K562 (cell line): ENCODE data around the gene CDKN2AIPNL.

Source experiments
- EP300 ChIP-seq: IDR thresholded peaks from 2 replicates; pipeline ENCODE4 v1.6.1; 2012; ENCODE audit warnings: low read length, improper control_type of control experiment
- FOS ChIP-seq: IDR thresholded peaks from 3 replicates; pipeline ENCODE4 v1.6.1; 2011; ENCODE audit not compliant: insufficient read length; ENCODE audit errors: extremely low read depth

- TF ChIP-seq FOS (no peak), EP300 (no peak)
These were observed 46.1 kb upstream of the CDKN2AIPNL start for GRCh38 chr5:134457801-134458200.
